ENCODE data around the gene CYP3A4.

CYP3A4 gene

DNA sequence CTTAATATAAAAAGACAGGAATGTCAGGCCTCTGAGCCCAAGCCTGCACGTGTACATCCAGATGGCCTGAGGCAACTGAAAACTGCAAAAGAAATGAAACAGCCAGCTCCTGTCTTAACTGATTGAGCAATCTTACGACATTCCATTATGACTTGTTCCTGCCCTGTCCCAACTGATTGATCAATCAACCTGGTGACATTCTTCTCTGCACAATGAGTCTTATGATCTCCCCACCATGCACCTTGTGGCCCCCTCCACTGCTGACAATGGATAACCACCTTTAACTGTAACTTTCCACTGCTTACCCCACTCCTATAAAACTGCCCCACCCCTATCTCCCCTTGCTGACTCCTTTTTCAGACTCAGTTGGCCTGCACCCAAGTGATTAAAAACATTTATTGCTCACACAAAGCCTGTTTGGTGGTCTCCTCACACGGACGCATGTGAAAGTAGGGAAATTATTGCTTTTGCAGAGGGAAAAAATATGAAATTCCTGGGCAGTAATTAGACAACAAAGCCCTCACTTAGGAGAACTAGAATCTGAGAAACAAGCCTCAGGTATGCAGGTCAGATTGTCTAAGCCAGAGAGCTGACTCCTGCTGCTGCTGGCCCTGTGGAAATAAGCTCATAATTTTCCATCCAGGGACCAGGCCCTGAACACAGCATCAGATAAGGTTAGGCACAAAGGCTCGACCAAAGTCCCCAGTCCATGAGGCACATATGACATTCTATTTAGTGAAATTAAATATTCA is 54.3 kb downstream of the CYP3A4 start:
- peak; percentile 50; the same call in 1 of the 2 replicates for TF ChIP-seq FEZF1 (tag by site-specific recombination; IDR thresholded peaks at IDR 0.05)
- no peak for TF ChIP-seq ZNF423 (tag by site-specific recombination; IDR thresholded peaks at IDR 0.05)
- TF ChIP-seq ZNF121 (tag by site-specific recombination; IDR thresholded peaks at IDR 0.05) = no peak
- no peak for TF ChIP-seq ZSCAN30 (tag by site-specific recombination; IDR thresholded peaks at IDR 0.05)
- no peak for TF ChIP-seq ZNF529 (tag by site-specific recombination; IDR thresholded peaks at IDR 0.05; ENCODE audit: insufficient replicate concordance)
- no peak for TF ChIP-seq TRIM28 (IDR thresholded peaks at IDR 0.05; ENCODE audit: borderline replicate concordance, low read length)
- TF ChIP-seq, protein P1, sequence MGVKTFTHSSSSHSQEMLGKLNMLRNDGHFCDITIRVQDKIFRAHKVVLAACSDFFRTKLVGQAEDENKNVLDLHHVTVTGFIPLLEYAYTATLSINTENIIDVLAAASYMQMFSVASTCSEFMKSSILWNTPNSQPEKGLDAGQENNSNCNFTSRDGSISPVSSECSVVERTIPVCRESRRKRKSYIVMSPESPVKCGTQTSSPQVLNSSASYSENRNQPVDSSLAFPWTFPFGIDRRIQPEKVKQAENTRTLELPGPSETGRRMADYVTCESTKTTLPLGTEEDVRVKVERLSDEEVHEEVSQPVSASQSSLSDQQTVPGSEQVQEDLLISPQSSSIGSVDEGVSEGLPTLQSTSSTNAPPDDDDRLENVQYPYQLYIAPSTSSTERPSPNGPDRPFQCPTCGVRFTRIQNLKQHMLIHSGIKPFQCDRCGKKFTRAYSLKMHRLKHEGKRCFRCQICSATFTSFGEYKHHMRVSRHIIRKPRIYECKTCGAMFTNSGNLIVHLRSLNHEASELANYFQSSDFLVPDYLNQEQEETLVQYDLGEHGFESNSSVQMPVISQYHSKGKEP (tag by site-specific recombination; IDR thresholded peaks at IDR 0.05) = no peak
- TF ChIP-seq, protein P2, sequence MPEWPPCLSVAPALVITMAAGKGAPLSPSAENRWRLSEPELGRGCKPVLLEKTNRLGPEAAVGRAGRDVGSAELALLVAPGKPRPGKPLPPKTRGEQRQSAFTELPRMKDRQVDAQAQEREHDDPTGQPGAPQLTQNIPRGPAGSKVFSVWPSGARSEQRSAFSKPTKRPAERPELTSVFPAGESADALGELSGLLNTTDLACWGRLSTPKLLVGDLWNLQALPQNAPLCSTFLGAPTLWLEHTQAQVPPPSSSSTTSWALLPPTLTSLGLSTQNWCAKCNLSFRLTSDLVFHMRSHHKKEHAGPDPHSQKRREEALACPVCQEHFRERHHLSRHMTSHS (tag by site-specific recombination; IDR thresholded peaks at IDR 0.05) = no peak
- no peak for TF ChIP-seq SP3 (tag by site-specific recombination; IDR thresholded peaks at IDR 0.05)
- TF ChIP-seq ZBTB20 (tag by site-specific recombination; IDR thresholded peaks at IDR 0.05) = no peak
- no peak for TF ChIP-seq BCL11B (tag by site-specific recombination; IDR thresholded peaks at IDR 0.05; ENCODE audit: low read depth)
- 0 out of 2 replicates have a peak, but pooled peaks have one; percentile 21 for TF ChIP-seq KLF9 (tag by site-specific recombination; IDR thresholded peaks at IDR 0.05; ENCODE audit: low read depth)
- no peak for TF ChIP-seq ZNF768 (tag by site-specific recombination; IDR thresholded peaks at IDR 0.05)
- no peak for TF ChIP-seq ZNF473 (tag by site-specific recombination; IDR thresholded peaks at IDR 0.05)
- TF ChIP-seq, protein P3, sequence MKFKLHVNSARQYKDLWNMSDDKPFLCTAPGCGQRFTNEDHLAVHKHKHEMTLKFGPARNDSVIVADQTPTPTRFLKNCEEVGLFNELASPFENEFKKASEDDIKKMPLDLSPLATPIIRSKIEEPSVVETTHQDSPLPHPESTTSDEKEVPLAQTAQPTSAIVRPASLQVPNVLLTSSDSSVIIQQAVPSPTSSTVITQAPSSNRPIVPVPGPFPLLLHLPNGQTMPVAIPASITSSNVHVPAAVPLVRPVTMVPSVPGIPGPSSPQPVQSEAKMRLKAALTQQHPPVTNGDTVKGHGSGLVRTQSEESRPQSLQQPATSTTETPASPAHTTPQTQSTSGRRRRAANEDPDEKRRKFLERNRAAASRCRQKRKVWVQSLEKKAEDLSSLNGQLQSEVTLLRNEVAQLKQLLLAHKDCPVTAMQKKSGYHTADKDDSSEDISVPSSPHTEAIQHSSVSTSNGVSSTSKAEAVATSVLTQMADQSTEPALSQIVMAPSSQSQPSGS (tag by site-specific recombination; IDR thresholded peaks at IDR 0.05; ENCODE audit: low read depth) = no peak
- TF ChIP-seq, protein P4, sequence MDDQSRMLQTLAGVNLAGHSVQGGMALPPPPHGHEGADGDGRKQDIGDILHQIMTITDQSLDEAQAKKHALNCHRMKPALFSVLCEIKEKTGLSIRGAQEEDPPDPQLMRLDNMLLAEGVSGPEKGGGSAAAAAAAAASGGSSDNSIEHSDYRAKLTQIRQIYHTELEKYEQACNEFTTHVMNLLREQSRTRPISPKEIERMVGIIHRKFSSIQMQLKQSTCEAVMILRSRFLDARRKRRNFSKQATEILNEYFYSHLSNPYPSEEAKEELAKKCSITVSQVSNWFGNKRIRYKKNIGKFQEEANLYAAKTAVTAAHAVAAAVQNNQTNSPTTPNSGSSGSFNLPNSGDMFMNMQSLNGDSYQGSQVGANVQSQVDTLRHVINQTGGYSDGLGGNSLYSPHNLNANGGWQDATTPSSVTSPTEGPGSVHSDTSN (CRISPR knock-in tag; IDR thresholded peaks at IDR 0.05) = no peak
- TF ChIP-seq ZNF530 (tag by site-specific recombination; IDR thresholded peaks at IDR 0.05; ENCODE audit: low read depth) = no peak
- TF ChIP-seq ZBTB1 (tag by site-specific recombination; IDR thresholded peaks at IDR 0.05) = no peak
- TF ChIP-seq ZNF501 (tag by site-specific recombination; IDR thresholded peaks at IDR 0.05) = no peak
- no peak for TF ChIP-seq ZEB2 (tag by site-specific recombination; IDR thresholded peaks at IDR 0.05)
- no peak for TF ChIP-seq YY1 (tag by site-specific recombination; IDR thresholded peaks at IDR 0.05)
- peak; percentile 18; the same call in 1 of the 2 replicates for TF ChIP-seq ZNF335 (tag by site-specific recombination; conservative IDR thresholded peaks at IDR 0.05)
- TF ChIP-seq ZFP3 (tag by site-specific recombination; IDR thresholded peaks at IDR 0.05; ENCODE audit: low read depth) = no peak
- no peak for TF ChIP-seq ZBTB7A (tag by site-specific recombination; IDR thresholded peaks at IDR 0.05; ENCODE audit: low read depth)
- no peak for TF ChIP-seq ZFP69B (tag by site-specific recombination; IDR thresholded peaks at IDR 0.05)
- H3K27ac ChIP-seq (ENCODE audit: extremely low read depth, low read depth, low read length) = no peak overlapping the region
- POLR2A ChIA-PET = no interaction called here

More for the DNA sequence above, 54.3 kb downstream of the CYP3A4 start:
- H3K36me3 ChIP-seq (ENCODE audit: control insufficient read depth in 2 of 2, insufficient read depth in 1 of 2, low read length in 2 of 2) = no peaks in the 10 kb centered on the region
- H3K9me3 ChIP-seq (ENCODE audit: control insufficient read depth, insufficient read depth, low read depth, low read length) = no peaks in the 10 kb centered on the region
- CTCF ChIA-PET = no interaction called here
- no peak overlapping the region for H3K4me3 ChIP-seq (ENCODE audit: low read depth, low read length)
- no peaks in the 10 kb centered on the region for H3K4me1 ChIP-seq (ENCODE audit: control insufficient read depth, insufficient read depth, low read length)

Data from HEK293 (cell line).